Tibial artery (tissue), 4 donors: Measurements from ENCODE around the gene AKIRIN1.
"Not testable (repeated sequence)": the region's sequence is repeated elsewhere in the genome, so short reads cannot be mapped to it uniquely, and the experiment has no call there.

Experiments
- DNase-seq, 2 donors: peaks; one replicate each; pipeline ENCODE4 v3.0.0-alpha.2; 2019
- H3K27ac ChIP-seq, 2 donors: fragments of 200-600 bp; sonication (generic) in 1 of 2; 1 replicate in 1 of 2; 2 replicates in 1 of 2; pipeline ENCODE4 v1.5.1; 2018 to 2019; ENCODE audit warnings: mild to moderate bottlenecking in 1 of 2
- H3K27me3 ChIP-seq, 2 donors: fragments of 200-600 bp; sonication (generic) in 1 of 2; one replicate each; pipeline versions ENCODE4 v1.5.1 to v1.6.0; 2016 to 2019
- H3K36me3 ChIP-seq, 3 donors: fragments of 200-600 bp; sonication (generic) in 2 of 3; one replicate each; pipeline ENCODE4 v1.5.1; 2016 to 2019; ENCODE audit warnings: mild to moderate bottlenecking in 2 of 3
- H3K4me1 ChIP-seq, 4 donors: fragments of 200-600 bp; sonication (generic) in 2 of 4; 1 replicate in 3 of 4; 2 replicates in 1 of 4; pipeline ENCODE4 v1.5.1; 2016 to 2019
- H3K4me3 ChIP-seq, 2 donors: fragments of 200-600 bp; sonication (generic) in 1 of 2; 1 replicate in 1 of 2; 2 replicates in 1 of 2; pipeline ENCODE4 v1.5.1; 2018 to 2019; ENCODE audit warnings: mild to moderate bottlenecking in 2 of 2
- H3K9me3 ChIP-seq, 3 donors: fragments of 200-600 bp; sonication (generic) in 1 of 3; one replicate each; pipeline ENCODE4 v1.5.1; 2016 to 2019
- CTCF ChIP-seq, 2 experiments: fragments of 200-600 bp in 1 of 2; fragments of 450-650 bp in 1 of 2; IDR thresholded peaks; one replicate each; pipeline ENCODE4 v1.5.1; 2017 to 2019; ENCODE audit warnings: antibody characterized with exemption in 2 of 2, mild to moderate bottlenecking in 1 of 2, moderate library complexity in 1 of 2
- intact Hi-C: fragments of 100-400 bp; cut with DNase I; formaldehyde crosslinking; loops from one replicate; pipeline ENCODE4 v1.15.0; 2023; ENCODE audit warnings: low total_unique reads

AKIRIN1 gene

GRCh38 chr1:38953433-38953860, 37.6 kb upstream of the AKIRIN1 start:
- Histone ChIP-seq H3K27me3 (peaks cover 0 to 5% of the 10 kb centered on the region in 2 donors), H3K4me1 (no peaks in the 10 kb centered on the region), H3K4me3 (no peak overlapping the region), H3K9me3 (no peaks in the 10 kb centered on the region), H3K36me3 (no peaks in the 10 kb centered on the region), H3K27ac (no peak overlapping the region)
- no peak for DNase-seq
- no peak for TF ChIP-seq CTCF (IDR thresholded peaks at IDR 0.05)
- intact Hi-C loops = no loop called here

GRCh38 chr1:38958967-38959366, 32.1 kb upstream of the AKIRIN1 start:
- Histone ChIP-seq H3K36me3 (no peaks in the 10 kb centered on the region), H3K27ac (no peak overlapping the region), H3K4me3 (no peak overlapping the region), H3K27me3 (peaks cover 0 to 5% of the 10 kb centered on the region in 2 donors), H3K4me1 (no peaks in the 10 kb centered on the region), H3K9me3 (no peaks in the 10 kb centered on the region)
- no peak for TF ChIP-seq CTCF (IDR thresholded peaks at IDR 0.05)
- no peak for DNase-seq
- intact Hi-C loops = no loop called here

- Histone ChIP-seq H3K27ac (no peak overlapping the region), H3K4me3 (no peak overlapping the region), H3K36me3 (no peaks in the 10 kb centered on the region), H3K27me3 (no peaks in the 10 kb centered on the region), H3K9me3 (no peaks in the 10 kb centered on the region), H3K4me1 (no peaks in the 10 kb centered on the region)
- DNase-seq = no peak
- no peak for TF ChIP-seq CTCF (IDR thresholded peaks at IDR 0.05)
- intact Hi-C loops = no loop called here
These were observed 29.0 kb upstream of the AKIRIN1 start for GRCh38 chr1:38962113-38962512.

- Histone ChIP-seq H3K4me1 (no peaks in the 10 kb centered on the region), H3K27ac (no peak overlapping the region), H3K4me3 (no peak overlapping the region), H3K9me3 (no peaks in the 10 kb centered on the region), H3K27me3 (no peaks in the 10 kb centered on the region), H3K36me3 (no peaks in the 10 kb centered on the region)
- TF ChIP-seq CTCF (IDR thresholded peaks at IDR 0.05) = no peak
- intact Hi-C loops = no loop called here
- no peak for DNase-seq
These were observed 28.5 kb upstream of the AKIRIN1 start for GRCh38 chr1:38962560-38962959.

GRCh38 chr1:38964140-38964548, 26.9 kb upstream of the AKIRIN1 start:
- DNase-seq = no peak
- Histone ChIP-seq H3K27ac (no peak overlapping the region), H3K4me3 (no peak overlapping the region), H3K27me3 (no peaks in the 10 kb centered on the region), H3K4me1 (no peaks in the 10 kb centered on the region), H3K36me3 (no peaks in the 10 kb centered on the region), H3K9me3 (no peaks in the 10 kb centered on the region)
- intact Hi-C loops = no loop called here
- TF ChIP-seq CTCF (IDR thresholded peaks at IDR 0.05) = no peak

- H3K27ac ChIP-seq, H3K27me3 ChIP-seq, H3K36me3 ChIP-seq, H3K9me3 ChIP-seq, DNase-seq, H3K4me1 ChIP-seq, H3K4me3 ChIP-seq, intact Hi-C loops: not testable (repeated sequence)
These were observed 17.9 kb upstream of the AKIRIN1 start for GRCh38 chr1:38973145-38973544.
